HEK293 (cell line): ENCODE results near the gene MTMR10.

Source experiments
- CTCF ChIA-PET: fragments of 350-600 bp; formaldehyde crosslinking; extraction: SDS; loops from one replicate; lab custom pipeline; 2021; ENCODE audit warnings: antibody characterized with exemption; lab: Yijun Ruan, JAX
- POLR2A ChIA-PET: fragments of 300-600 bp; formaldehyde crosslinking; extraction: SDS; loops from one replicate; lab custom pipeline; 2020; ENCODE audit warnings: antibody characterized with exemption, inconsistent platforms; lab: Yijun Ruan, JAX
- H3K27ac ChIP-seq: fragments of 200-500 bp; sonication (Bioruptor generic); 2 replicates; pipeline ENCODE4 v1.5.1; 2014; ENCODE audit warnings: low read depth, low read length, control low read depth, inconsistent platforms; ENCODE audit errors: extremely low read depth
- H3K36me3 ChIP-seq, 2 experiments: fragments of 200-500 bp in 1 of 2; sonication (Bioruptor generic) in 1 of 2; 1 replicate in 1 of 2; 2 replicates in 1 of 2; pipeline ENCODE4 v1.5.1; 2014 to 2017; ENCODE audit warnings: inconsistent platforms in 2 of 2, low read length in 2 of 2; ENCODE audit not compliant: control insufficient read depth in 2 of 2, insufficient read depth in 1 of 2
- H3K4me1 ChIP-seq: fragments of 200-500 bp; sonication (Bioruptor generic); 2 replicates; pipeline ENCODE4 v1.5.1; 2014; ENCODE audit warnings: mild to moderate bottlenecking, low read length, inconsistent platforms; ENCODE audit not compliant: control insufficient read depth, insufficient read depth
- H3K4me3 ChIP-seq: 2 replicates; pipeline ENCODE4 v1.5.1; 2011; ENCODE audit warnings: low read depth, mild to moderate bottlenecking, control low read depth, low read length, moderate library complexity
- H3K9me3 ChIP-seq: fragments of 200-500 bp; sonication (Bioruptor generic); 2 replicates; pipeline ENCODE4 v1.5.1; 2014; ENCODE audit warnings: low read depth, low read length, inconsistent platforms; ENCODE audit not compliant: control insufficient read depth, insufficient read depth
- EGR2 ChIP-seq: fragments of 450-650 bp; formaldehyde crosslinking; IDR thresholded peaks from 2 replicates; pipeline ENCODE4 v1.5.1; 2016; ENCODE audit warnings: low read depth, missing biosample characterization, missing genetic modification characterization
- MZF1 ChIP-seq: fragments of 450-650 bp; formaldehyde crosslinking; IDR thresholded peaks from 2 replicates; pipeline ENCODE4 v1.5.1; 2017; ENCODE audit warnings: missing biosample characterization, missing genetic modification characterization, borderline replicate concordance
- SCRT2 ChIP-seq: fragments of 450-650 bp; formaldehyde crosslinking; IDR thresholded peaks from 2 replicates; pipeline ENCODE4 v1.5.1; 2016; ENCODE audit warnings: missing biosample characterization, missing genetic modification characterization
- ZNF114 ChIP-seq: fragments of 450-650 bp; formaldehyde crosslinking; IDR thresholded peaks from 2 replicates; pipeline ENCODE4 v1.5.0; 2017; ENCODE audit warnings: missing biosample characterization, missing genetic modification characterization
- ZNF132 ChIP-seq: fragments of 450-650 bp; formaldehyde crosslinking; IDR thresholded peaks from 2 replicates; pipeline ENCODE4 v1.5.1; 2017; ENCODE audit warnings: missing biosample characterization, missing genetic modification characterization, borderline replicate concordance
- ZNF16 ChIP-seq: fragments of 450-650 bp; formaldehyde crosslinking; IDR thresholded peaks from 2 replicates; pipeline ENCODE4 v1.5.1; 2016; ENCODE audit warnings: low read depth, missing biosample characterization, missing genetic modification characterization
- ZNF18 ChIP-seq: fragments of 450-650 bp; formaldehyde crosslinking; IDR thresholded peaks from 2 replicates; pipeline ENCODE4 v1.5.1; 2016; ENCODE audit warnings: missing biosample characterization, missing genetic modification characterization
- ZNF354C ChIP-seq: fragments of 450-650 bp; formaldehyde crosslinking; IDR thresholded peaks from 2 replicates; pipeline ENCODE4 v1.5.1; 2016; ENCODE audit warnings: missing biosample characterization, missing genetic modification characterization, low read depth, borderline replicate concordance
- ZNF37A ChIP-seq: fragments of 450-650 bp; IDR thresholded peaks from 2 replicates; pipeline ENCODE4 v1.5.1; 2018; ENCODE audit warnings: missing biosample characterization, missing genetic modification characterization
- ZNF391 ChIP-seq: fragments of 450-650 bp; formaldehyde crosslinking; IDR thresholded peaks from 2 replicates; pipeline ENCODE4 v1.5.1; 2016; ENCODE audit warnings: low read depth, missing biosample characterization, missing genetic modification characterization, borderline replicate concordance
- ZNF488 ChIP-seq: fragments of 450-650 bp; formaldehyde crosslinking; IDR thresholded peaks from 2 replicates; pipeline ENCODE4 v1.5.1; 2016; ENCODE audit warnings: missing biosample characterization, missing genetic modification characterization
- ZNF510 ChIP-seq: fragments of 450-650 bp; formaldehyde crosslinking; IDR thresholded peaks from 2 replicates; pipeline ENCODE4 v1.5.1; 2018; ENCODE audit warnings: mild to moderate bottlenecking, missing genetic modification characterization, missing biosample characterization; ENCODE audit not compliant: insufficient replicate concordance
- ZNF529 ChIP-seq: fragments of 450-650 bp; formaldehyde crosslinking; IDR thresholded peaks from 2 replicates; pipeline ENCODE4 v1.5.1; 2017; ENCODE audit warnings: missing genetic modification characterization, missing biosample characterization; ENCODE audit not compliant: insufficient replicate concordance
- ZNF549 ChIP-seq: fragments of 450-650 bp; IDR thresholded peaks from 2 replicates; pipeline ENCODE4 v1.5.1; 2018; ENCODE audit warnings: missing biosample characterization, missing genetic modification characterization, mild to moderate bottlenecking, inconsistent platforms, moderate library complexity
- ZNF580 ChIP-seq: fragments of 450-650 bp; formaldehyde crosslinking; IDR thresholded peaks from 2 replicates; pipeline ENCODE4 v1.5.1; 2016; ENCODE audit warnings: missing biosample characterization, missing genetic modification characterization
- ZNF677 ChIP-seq: fragments of 450-650 bp; IDR thresholded peaks from 2 replicates; pipeline ENCODE4 v1.5.0; 2018; ENCODE audit warnings: missing biosample characterization, mild to moderate bottlenecking, missing genetic modification characterization, moderate library complexity
- ZSCAN16 ChIP-seq: fragments of 450-650 bp; formaldehyde crosslinking; IDR thresholded peaks from 2 replicates; pipeline ENCODE4 v1.5.1; 2016; ENCODE audit warnings: missing biosample characterization, missing genetic modification characterization

Gene MTMR10

GRCh38 chr15:31019986-31020385, 28.6 kb upstream of the MTMR10 start:
- Histone ChIP-seq H3K27ac (no peak overlapping the region), H3K9me3 (no peaks in the 10 kb centered on the region), H3K4me1 (no peaks in the 10 kb centered on the region), H3K4me3 (no peak overlapping the region), H3K36me3 (no peaks in the 10 kb centered on the region)
- ChIA-PET CTCF (no interaction called here), POLR2A (no interaction called here)
- no peak for TF ChIP-seq MZF1 (tag by site-specific recombination)
- no peak for TF ChIP-seq ZNF549 (tag by site-specific recombination)
- no peak for TF ChIP-seq ZNF18 (tag by site-specific recombination)
- TF ChIP-seq ZNF114 (tag by site-specific recombination): no peak
- no peak for TF ChIP-seq ZNF354C (tag by site-specific recombination)
- TF ChIP-seq ZNF132 (tag by site-specific recombination): no peak
- TF ChIP-seq ZNF580: no peak
- no peak for TF ChIP-seq ZNF510 (tag by site-specific recombination)

GRCh38 chr15:31017311-31017710, 25.9 kb upstream of the MTMR10 start:
- H3K4me3 ChIP-seq: no peak overlapping the region
- no peaks in the 10 kb centered on the region for H3K4me1 ChIP-seq
- no peaks in the 10 kb centered on the region for H3K36me3 ChIP-seq
- TF ChIP-seq ZNF677 (tag by site-specific recombination) (no peak), ZNF132 (tag by site-specific recombination) (no peak), ZNF529 (tag by site-specific recombination) (no peak), ZNF16 (no peak), EGR2 (tag by site-specific recombination) (no peak)
- ChIA-PET POLR2A (no interaction called here), CTCF (interaction anchor here (1.1 kb wide), 1 partner anchor 18 kb away, joined by 3 read pairs; no protein-coding TSS in a partner anchor)
- no peak overlapping the region for H3K27ac ChIP-seq
- no peaks in the 10 kb centered on the region for H3K9me3 ChIP-seq

- Histone ChIP-seq H3K4me1 (no peaks in the 10 kb centered on the region), H3K4me3 (no peak overlapping the region), H3K27ac (no peak overlapping the region), H3K9me3 (no peaks in the 10 kb centered on the region), H3K36me3 (no peaks in the 10 kb centered on the region)
- ChIA-PET CTCF (interaction anchor here (1.1 kb wide), 1 partner anchor 17 kb away, joined by 3 read pairs; no protein-coding TSS in a partner anchor), POLR2A (no interaction called here)
- no peak for TF ChIP-seq ZNF37A (tag by site-specific recombination)
- TF ChIP-seq SCRT2 (tag by site-specific recombination): no peak
These were observed 25.1 kb upstream of the MTMR10 start for GRCh38 chr15:31016446-31016915.

- Histone ChIP-seq H3K4me1 (no peaks in the 10 kb centered on the region), H3K27ac (no peak overlapping the region), H3K9me3 (no peaks in the 10 kb centered on the region), H3K4me3 (no peak overlapping the region), H3K36me3 (no peaks in the 10 kb centered on the region)
- TF ChIP-seq ZSCAN16: no peak
- TF ChIP-seq ZNF488: no peak
- TF ChIP-seq ZNF391 (tag by site-specific recombination): no peak
- ChIA-PET POLR2A (no interaction called here), CTCF (interaction anchor here (0.7 to 1.0 kb wide), 2 partner anchors 13 to 75 kb away, joined by 3 read pairs; no protein-coding TSS in a partner anchor)
These were observed 23.1 kb upstream of the MTMR10 start for GRCh38 chr15:31014608-31014925.
